Muscle layer of duodenum (tissue), 2 donors: ENCODE data around the gene PASD1.
"Not testable (repeated sequence)": the region's sequence is repeated elsewhere in the genome, so short reads cannot be mapped to it uniquely, and the experiment has no call there.

Experiments
- H3K27ac ChIP-seq: one replicate; pipeline ENCODE4 v1.7.0; 2013; ENCODE audit warnings: mild to moderate bottlenecking, low read length
- H3K27me3 ChIP-seq: one replicate; pipeline ENCODE4 v1.7.0; 2013; ENCODE audit warnings: low read depth, mild to moderate bottlenecking, control low read depth, low read length
- H3K36me3 ChIP-seq, 2 donors: one replicate each; pipeline ENCODE4 v1.7.0; 2013; ENCODE audit warnings: low read length in 2 of 2, control low read depth in 1 of 2, mild to moderate bottlenecking in 1 of 2; ENCODE audit not compliant: insufficient read depth in 2 of 2, control insufficient read depth in 1 of 2
- H3K4me1 ChIP-seq, 2 donors: one replicate each; pipeline ENCODE4 v1.7.0; 2013; ENCODE audit warnings: low read length in 2 of 2, mild to moderate bottlenecking in 2 of 2, control low read depth in 1 of 2, moderate library complexity in 1 of 2; ENCODE audit not compliant: insufficient read depth in 2 of 2, control insufficient read depth in 1 of 2
- H3K4me3 ChIP-seq, 2 donors: one replicate each; pipeline ENCODE4 v1.7.0; 2013; ENCODE audit warnings: low read length in 2 of 2, low read depth in 1 of 2, mild to moderate bottlenecking in 1 of 2
- H3K9me3 ChIP-seq, 2 donors: one replicate each; pipeline ENCODE4 v1.7.0; 2013; ENCODE audit warnings: low read length in 2 of 2, control low read depth in 1 of 2, mild to moderate bottlenecking in 1 of 2; ENCODE audit not compliant: control insufficient read depth in 1 of 2
- donor health status: healthy.

Gene PASD1

DNA sequence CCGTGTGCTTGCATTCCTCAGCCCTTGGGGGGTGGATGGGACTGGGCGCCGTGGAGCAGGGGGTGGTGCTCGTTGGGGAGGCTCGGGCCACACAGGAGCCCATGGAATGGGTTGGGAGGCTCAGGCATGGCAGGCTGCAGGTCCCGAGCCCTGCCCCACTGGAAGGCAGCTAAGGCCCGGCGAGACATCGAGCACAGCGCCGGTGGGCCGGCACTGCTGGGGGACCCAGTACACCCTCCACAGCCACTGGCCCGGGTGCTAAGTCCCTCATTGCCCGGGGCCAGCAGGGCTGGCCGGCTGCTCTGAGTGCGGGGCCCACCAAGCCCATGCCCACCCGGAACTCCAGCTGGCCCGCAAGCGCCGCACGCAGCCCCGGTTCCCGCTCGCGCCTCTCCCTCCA lies 12.3 kb upstream of the PASD1 start:
- not testable (repeated sequence) for H3K27me3 ChIP-seq, H3K27ac ChIP-seq, H3K9me3 ChIP-seq, H3K36me3 ChIP-seq, H3K4me3 ChIP-seq, H3K4me1 ChIP-seq

DNA sequence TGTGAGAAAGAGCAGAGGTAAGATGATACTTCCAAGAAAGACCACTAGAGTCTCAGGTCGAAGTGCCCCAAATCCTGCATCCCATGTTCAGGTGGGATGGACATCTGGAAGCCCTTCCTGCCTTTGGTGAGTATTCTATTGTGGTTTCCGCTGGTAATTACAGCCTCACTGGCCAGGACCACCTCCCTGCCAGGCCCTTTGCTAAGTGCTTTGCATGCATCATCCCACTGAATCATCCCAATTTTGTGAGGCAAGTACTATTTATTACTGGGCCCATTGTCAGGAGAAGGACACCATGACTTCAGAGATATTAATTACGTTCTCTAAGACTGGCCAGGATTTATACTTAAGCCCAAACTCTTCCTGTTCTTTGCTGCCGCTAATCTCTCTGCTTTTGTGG lies 10.7 kb upstream of the PASD1 start:
- Histone ChIP-seq H3K4me3 (no peak overlapping the region), H3K36me3 (no peaks in the 10 kb centered on the region), H3K4me1 (no peaks in the 10 kb centered on the region), H3K9me3 (no peaks in the 10 kb centered on the region), H3K27me3 (no peaks in the 10 kb centered on the region), H3K27ac (no peak overlapping the region)

DNA sequence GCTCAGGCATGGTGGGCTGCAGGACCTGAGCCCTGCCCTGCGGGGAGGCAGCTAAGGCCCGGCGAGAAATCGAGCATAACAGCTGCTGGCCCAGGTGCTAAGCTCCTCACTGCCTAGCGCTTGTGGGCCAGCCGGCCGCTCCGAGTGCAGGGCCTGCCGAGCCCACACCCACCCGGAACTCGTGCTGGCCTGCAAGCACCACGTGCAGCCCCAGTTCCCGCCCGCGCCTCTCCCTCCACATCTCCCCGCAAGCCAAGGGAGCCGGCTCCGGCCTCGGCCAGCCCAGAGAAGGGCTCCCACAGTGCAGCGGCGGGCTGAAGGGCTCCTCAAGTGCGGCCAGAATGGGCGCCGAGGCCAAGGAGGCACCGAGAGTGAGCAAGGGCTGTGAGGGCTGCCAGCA lies 8.2 kb upstream of the PASD1 start:
- H3K27ac ChIP-seq, H3K27me3 ChIP-seq, H3K4me1 ChIP-seq, H3K9me3 ChIP-seq, H3K36me3 ChIP-seq, H3K4me3 ChIP-seq: not testable (repeated sequence)

DNA sequence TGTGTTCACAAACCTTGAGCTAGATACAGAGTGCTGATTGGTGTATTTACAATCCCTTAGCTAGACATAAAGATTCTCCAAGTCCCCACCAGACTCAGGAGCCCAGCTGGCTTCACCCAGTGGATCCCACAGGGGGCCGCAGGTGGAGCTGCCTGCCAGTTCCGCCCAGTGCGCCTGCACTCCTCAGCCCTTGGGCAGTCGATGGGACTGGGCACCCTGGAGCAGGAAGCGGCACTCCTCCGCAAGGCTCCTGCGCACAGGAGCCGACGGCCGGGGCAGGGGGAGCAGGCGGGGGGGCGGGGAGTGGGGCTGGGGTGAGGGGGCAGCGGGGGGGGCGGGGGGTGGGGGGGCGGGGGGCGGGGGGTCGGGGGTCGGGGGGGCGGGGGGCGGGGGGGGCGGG lies 990 bp upstream of the PASD1 start:
- H3K27me3 ChIP-seq, H3K4me1 ChIP-seq, H3K27ac ChIP-seq, H3K9me3 ChIP-seq, H3K4me3 ChIP-seq, H3K36me3 ChIP-seq: not testable (repeated sequence)

DNA sequence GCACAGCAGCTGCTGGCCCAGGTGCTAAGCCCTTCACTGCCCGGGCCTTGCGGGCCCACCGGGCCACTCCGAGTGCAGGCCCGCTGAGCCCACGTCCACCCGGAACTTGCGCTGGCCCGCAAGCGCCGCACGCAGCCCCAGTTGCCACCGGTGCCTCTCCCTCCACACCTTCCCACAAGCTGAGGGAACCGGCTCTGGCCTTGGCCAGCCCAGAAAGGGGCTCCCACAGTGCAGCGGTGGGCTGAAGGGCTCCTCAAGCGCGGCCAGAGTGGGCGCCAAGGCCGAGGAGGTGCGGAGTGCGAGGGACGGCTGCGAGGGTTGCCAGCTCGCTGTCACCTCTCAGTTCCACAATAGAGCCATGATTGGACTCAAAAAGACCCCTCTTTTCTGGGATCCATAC lies 472 bp upstream of the PASD1 start:
- not testable (repeated sequence) for H3K27me3 ChIP-seq, H3K4me3 ChIP-seq, H3K27ac ChIP-seq, H3K4me1 ChIP-seq, H3K36me3 ChIP-seq, H3K9me3 ChIP-seq

DNA sequence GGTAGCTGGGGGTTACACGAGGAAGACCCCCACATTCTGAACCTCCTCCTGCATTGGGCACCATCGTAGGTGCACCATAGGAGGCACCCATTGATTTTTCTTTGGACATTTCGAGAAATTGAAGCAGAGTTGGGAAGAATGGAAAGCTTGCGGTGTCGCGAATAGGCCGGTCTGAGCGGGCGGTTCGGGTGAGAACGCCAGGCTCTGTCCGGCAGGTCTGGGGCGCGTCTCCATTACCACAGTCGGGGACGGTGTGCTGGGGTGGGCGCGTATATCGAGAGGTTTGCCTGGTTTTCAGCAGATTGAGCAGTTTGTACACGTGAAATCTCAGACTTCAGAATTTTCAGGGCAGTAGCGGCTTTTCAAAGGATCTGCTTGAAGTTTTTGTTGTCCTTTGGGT lies 560 bp downstream of the PASD1 start:
- Histone ChIP-seq H3K4me3 (no peak overlapping the region), H3K27ac (no peak overlapping the region), H3K36me3 (no peaks in the 10 kb centered on the region), H3K9me3 (no peaks in the 10 kb centered on the region), H3K27me3 (no peaks in the 10 kb centered on the region), H3K4me1 (no peaks in the 10 kb centered on the region)

DNA sequence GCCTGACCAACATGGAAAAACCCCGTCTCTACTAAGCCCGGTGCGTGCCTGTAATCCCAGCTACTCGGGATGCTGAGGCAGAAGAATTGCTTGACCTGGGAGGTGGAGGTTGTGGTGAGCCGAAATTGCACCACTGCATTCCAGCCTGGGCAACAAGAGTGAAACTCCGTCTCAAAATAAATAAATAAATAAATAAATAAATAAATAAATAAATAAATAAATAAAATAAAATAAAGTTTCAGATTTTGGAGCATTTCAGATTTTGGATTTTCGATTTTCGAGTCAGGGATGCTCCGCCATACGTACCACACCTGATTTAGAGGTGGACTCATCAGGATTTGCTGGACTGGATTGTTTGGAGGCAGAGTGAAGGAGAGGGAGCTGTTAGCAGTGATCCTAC lies 3.4 kb downstream of the PASD1 start:
- not testable (repeated sequence) for H3K27me3 ChIP-seq, H3K4me1 ChIP-seq, H3K9me3 ChIP-seq, H3K27ac ChIP-seq, H3K4me3 ChIP-seq, H3K36me3 ChIP-seq

DNA sequence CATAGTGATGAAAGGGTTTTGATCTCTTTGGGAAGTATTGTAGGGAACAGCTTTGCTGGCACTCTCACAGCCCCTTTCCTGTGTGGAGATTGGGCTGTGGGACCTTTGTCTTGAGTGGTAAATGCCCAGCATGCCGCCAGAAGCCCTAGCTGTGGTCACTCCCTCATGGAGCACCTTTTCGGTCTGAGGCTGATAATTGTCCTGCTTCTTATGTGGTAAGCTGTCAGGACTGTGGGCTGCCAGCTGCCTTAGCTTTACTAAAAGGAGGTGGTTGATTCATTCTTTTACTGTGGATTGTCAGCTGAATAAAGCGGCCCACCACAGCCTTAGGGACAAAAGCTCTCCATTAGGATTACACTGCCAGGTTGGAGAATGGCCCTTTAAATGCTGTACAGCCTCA lies 7.1 kb downstream of the PASD1 start:
- no peaks in the 10 kb centered on the region for H3K9me3 ChIP-seq
- H3K27ac ChIP-seq = no peak overlapping the region
- H3K36me3 ChIP-seq = no peaks in the 10 kb centered on the region
- no peak overlapping the region for H3K4me3 ChIP-seq
- H3K27me3 ChIP-seq = no peaks in the 10 kb centered on the region
- H3K4me1 ChIP-seq = no peaks in the 10 kb centered on the region

DNA sequence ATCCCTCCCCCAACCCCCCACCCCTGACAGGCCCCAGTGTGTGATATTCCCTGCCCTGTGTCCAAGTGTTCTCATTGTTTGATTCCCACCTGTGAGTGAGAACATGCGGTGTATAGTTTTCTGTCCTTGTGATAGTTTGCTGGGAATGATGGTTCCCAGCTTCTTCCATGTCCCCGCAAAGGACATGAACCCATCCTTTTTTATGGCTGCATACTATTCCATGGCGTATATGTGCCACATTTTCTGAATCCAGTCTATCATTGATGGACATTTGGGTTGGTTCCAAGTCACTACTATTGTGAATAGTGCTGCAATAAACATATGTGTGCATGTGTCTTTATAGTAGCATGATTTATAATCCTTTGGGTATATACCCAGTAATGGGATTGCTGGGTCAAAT lies 29.9 kb downstream of the PASD1 start:
- not testable (repeated sequence) for H3K36me3 ChIP-seq, H3K27me3 ChIP-seq, H3K9me3 ChIP-seq, H3K4me3 ChIP-seq, H3K27ac ChIP-seq, H3K4me1 ChIP-seq

DNA sequence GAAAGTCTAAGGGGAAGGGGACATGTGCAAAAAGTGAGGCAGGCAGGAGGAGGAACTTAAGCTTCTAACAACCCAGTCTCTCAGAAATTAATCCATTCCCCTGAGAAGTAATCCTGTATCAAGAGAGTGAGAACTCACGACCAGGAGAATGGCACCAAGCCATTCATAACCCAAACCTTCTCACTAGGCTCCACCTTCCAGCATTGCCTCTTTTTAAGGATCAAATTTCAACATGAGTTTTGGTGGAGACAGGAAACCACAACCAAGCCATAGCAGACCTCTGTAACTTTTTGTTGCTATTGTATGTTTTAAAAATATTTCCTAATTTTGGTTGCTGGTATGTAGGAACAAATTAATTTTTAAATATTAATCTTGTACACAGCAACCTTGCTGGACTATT lies 32.8 kb downstream of the PASD1 start:
- Histone ChIP-seq H3K27me3 (no peaks in the 10 kb centered on the region), H3K4me3 (no peak overlapping the region), H3K9me3 (no peaks in the 10 kb centered on the region)

DNA sequence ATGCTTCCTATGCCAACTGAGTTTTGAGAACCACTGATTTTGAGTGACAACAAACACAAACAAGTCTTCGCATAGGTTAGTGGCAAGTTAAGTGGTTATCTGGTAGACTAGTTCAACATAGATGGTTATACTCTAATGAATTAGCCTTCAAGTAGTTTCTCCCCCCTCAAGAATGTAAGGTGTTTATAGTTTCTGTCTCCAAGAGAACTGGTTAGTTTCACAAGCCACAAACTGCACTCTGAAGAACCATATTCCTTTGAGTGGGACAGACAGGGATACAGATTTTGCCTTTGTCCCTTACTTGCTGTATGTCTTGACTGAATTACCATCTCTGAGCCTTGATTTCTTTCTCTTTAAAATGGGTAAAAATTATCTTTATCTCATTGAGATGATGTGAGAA lies 41.5 kb downstream of the PASD1 start:
- Histone ChIP-seq H3K36me3 (no peaks in the 10 kb centered on the region), H3K4me1 (no peaks in the 10 kb centered on the region), H3K27me3 (no peaks in the 10 kb centered on the region), H3K27ac (no peak overlapping the region), H3K9me3 (no peaks in the 10 kb centered on the region), H3K4me3 (no peak overlapping the region)

More for the DNA sequence above, 32.8 kb downstream of the PASD1 start:
- no peak overlapping the region for H3K27ac ChIP-seq
- H3K4me1 ChIP-seq = no peaks in the 10 kb centered on the region
- H3K36me3 ChIP-seq = no peaks in the 10 kb centered on the region

DNA sequence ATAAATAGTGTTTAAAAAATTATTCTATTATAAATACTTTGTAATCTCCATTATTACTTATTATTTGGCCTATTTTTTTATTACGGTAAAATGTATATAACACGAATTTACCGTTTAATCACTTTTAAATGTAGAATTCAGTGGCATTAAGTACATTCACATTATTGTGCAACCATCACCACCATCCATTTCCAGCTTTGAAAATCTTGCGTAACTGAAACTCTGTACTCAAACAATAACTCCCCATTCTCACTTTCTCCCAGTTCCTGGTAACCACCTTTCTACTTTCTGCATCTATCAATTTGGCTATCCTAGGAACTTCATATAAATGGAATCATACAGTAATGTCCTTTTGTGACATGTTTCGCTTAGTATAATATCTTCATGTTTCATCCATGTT lies 45.7 kb downstream of the PASD1 start:
- H3K4me3 ChIP-seq = no peak overlapping the region
- H3K27ac ChIP-seq = no peak overlapping the region

More for the DNA sequence above, 45.7 kb downstream of the PASD1 start:
- Histone ChIP-seq H3K4me1 (no peaks in the 10 kb centered on the region), H3K27me3 (no peaks in the 10 kb centered on the region), H3K9me3 (no peaks in the 10 kb centered on the region), H3K36me3 (no peaks in the 10 kb centered on the region)
